GM13976 (cell line): ENCODE results near the gene LITAF.

Experiments
- DNase-seq: peaks from one replicate; pipeline ENCODE4 v3.0.0; 2012; ENCODE audit warnings: low spot score
- CTCF ChIP-seq: IDR thresholded peaks from 2 replicates; pipeline ENCODE4 v1.5.1; 2012; ENCODE audit warnings: borderline replicate concordance, mild to moderate bottlenecking; ENCODE audit not compliant: insufficient read depth; ENCODE audit errors: extremely low read depth, missing control alignments, control extremely low read depth
- in situ Hi-C: fragments of 300-500 bp; cut with MboI; formaldehyde crosslinking; loops from one replicate; pipeline ENCODE4 v1.12.0; 2022; ENCODE audit warnings: low sequenced_read_pairs, mixed read lengths, inconsistent platforms; ENCODE audit not compliant: unreplicated experiment

LITAF gene

GRCh38 chr16:11503566-11503965 lies 83.2 kb downstream of the LITAF start:
- no peak for TF ChIP-seq CTCF
- DNase-seq, result no peak
- in situ Hi-C loops, result no loop called here

- in situ Hi-C loops, result no loop called here
- no peak for TF ChIP-seq CTCF
- DNase-seq, result no peak
Observed at GRCh38 chr16:11502239-11502638, 84.5 kb downstream of the LITAF start.

- TF ChIP-seq CTCF, result no peak
- in situ Hi-C loops, result no loop called here
- no peak for DNase-seq
Observed at GRCh38 chr16:11501632-11502031, 85.1 kb downstream of the LITAF start.

- in situ Hi-C loops, result no loop called here
- no peak for TF ChIP-seq CTCF
- DNase-seq, result no peak
Observed at GRCh38 chr16:11500700-11501346, 85.9 kb downstream of the LITAF start.

GRCh38 chr16:11499295-11500089 lies 87.2 kb downstream of the LITAF start:
- in situ Hi-C loops, result no loop called here
- no peak for DNase-seq
- no peak for TF ChIP-seq CTCF

- no peak for DNase-seq
- in situ Hi-C loops, result no loop called here
- no peak for TF ChIP-seq CTCF
Observed at GRCh38 chr16:11498683-11499082, 88.0 kb downstream of the LITAF start.
